GM13977 (cell line): ENCODE data around the gene BRAT1.

ENCODE experiments used
- DNase-seq: peaks from one replicate; pipeline ENCODE4 v3.0.0; 2012; ENCODE audit warnings: low spot score
- in situ Hi-C: fragments of 300-500 bp; cut with MboI; formaldehyde crosslinking; loops from one replicate; pipeline ENCODE4 v1.12.0; 2022; ENCODE audit warnings: low sequenced_read_pairs, low pct_unique_long_range_greater_than_20kb, mixed read lengths, inconsistent platforms; ENCODE audit not compliant: unreplicated experiment
- TF ChIP-seq, protein P1 (sequence below): IDR thresholded peaks from 2 replicates; pipeline ENCODE4 v1.5.1; 2012; ENCODE audit warnings: mild to moderate bottlenecking, control low read depth; ENCODE audit not compliant: insufficient read depth; ENCODE audit errors: extremely low read depth, missing control alignments

The BRAT1 gene

DNA sequence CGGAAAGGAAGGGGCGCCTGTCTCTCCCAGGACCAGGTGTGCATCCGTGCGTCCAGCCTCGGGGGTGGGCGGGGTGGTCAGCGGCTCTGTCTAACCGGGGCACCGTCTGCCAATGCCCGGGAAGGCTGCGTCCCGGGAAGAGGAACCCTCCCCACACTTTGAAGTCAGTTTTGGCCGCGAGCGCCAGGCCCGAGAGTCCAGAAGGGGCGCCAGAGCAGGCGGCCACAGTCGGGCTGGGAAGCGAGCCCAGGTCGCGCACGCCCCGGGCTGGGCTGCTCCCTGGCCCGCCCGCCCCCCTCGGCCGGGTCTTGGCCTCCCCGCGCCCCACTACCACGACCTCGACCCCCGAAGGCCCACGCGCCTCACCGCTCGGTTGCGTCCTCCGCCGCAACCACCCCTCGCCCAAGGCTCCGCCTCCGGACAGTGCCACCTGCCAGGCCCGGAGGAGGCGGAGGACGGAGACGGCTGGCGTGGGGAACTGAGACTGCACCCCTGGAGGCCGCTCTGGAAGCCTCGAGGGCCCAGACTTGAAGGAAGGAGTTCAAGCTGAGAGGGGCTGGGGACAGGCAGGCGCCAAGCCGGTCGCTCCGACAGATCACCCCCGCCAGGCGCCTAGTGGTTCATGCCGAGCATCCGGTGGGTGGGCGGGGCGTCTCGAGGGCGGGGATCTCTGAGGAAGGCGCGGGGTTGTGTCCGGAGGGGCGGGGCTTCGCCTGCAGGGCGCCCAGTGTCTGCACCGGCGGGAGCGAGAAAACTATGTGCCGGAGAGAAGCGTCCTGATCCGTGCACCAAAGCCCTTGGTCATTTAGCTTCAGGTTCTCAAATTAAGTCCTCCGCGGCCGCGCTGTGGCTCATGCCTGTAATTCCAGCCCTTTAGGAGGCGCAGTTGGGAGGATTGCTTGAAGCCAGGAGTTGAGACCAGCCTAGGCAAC is at the start of gene BRAT1:
BRAT1 (minus strand) TSS at position 404 of the 932 bp plus-strand sequence. CDS start 1,093 bp downstream, outside the sequence.
- peak; percentile 98 for DNase-seq
- in situ Hi-C loops: no loop called here
- TF ChIP-seq, protein P1, sequence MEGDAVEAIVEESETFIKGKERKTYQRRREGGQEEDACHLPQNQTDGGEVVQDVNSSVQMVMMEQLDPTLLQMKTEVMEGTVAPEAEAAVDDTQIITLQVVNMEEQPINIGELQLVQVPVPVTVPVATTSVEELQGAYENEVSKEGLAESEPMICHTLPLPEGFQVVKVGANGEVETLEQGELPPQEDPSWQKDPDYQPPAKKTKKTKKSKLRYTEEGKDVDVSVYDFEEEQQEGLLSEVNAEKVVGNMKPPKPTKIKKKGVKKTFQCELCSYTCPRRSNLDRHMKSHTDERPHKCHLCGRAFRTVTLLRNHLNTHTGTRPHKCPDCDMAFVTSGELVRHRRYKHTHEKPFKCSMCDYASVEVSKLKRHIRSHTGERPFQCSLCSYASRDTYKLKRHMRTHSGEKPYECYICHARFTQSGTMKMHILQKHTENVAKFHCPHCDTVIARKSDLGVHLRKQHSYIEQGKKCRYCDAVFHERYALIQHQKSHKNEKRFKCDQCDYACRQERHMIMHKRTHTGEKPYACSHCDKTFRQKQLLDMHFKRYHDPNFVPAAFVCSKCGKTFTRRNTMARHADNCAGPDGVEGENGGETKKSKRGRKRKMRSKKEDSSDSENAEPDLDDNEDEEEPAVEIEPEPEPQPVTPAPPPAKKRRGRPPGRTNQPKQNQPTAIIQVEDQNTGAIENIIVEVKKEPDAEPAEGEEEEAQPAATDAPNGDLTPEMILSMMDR: peak; percentile 36

DNA sequence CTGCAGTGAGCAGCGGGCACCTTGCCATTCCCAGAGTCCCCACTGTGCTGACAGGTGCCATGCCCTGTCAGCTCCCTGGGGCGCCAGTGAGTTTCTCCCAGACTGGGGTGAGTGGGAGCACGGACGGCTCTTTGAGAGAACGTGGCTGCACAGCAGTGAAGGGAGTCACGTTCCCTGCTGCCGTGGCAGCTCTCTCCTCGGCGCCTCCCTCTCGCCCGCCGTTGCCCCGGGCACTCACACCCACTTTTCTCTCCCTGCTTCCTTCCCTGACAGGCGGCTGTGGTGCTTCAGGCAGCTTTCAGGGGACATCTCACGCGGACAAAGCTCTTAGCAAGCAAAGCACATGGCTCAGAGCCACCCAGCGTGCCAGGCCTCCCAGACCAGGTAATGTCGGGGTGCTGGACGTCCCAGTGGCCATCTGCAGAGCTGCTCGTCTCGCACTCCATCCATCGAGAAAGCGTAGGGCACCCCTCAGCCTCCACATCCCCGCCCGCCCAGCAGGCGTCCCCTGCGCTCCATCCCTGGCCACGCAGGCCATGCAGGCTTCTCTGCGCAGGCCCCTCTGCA is 49.4 kb upstream of the BRAT1 start:
- TF ChIP-seq, protein P1: no peak
- in situ Hi-C loops: no loop called here
- no peak for DNase-seq

DNA sequence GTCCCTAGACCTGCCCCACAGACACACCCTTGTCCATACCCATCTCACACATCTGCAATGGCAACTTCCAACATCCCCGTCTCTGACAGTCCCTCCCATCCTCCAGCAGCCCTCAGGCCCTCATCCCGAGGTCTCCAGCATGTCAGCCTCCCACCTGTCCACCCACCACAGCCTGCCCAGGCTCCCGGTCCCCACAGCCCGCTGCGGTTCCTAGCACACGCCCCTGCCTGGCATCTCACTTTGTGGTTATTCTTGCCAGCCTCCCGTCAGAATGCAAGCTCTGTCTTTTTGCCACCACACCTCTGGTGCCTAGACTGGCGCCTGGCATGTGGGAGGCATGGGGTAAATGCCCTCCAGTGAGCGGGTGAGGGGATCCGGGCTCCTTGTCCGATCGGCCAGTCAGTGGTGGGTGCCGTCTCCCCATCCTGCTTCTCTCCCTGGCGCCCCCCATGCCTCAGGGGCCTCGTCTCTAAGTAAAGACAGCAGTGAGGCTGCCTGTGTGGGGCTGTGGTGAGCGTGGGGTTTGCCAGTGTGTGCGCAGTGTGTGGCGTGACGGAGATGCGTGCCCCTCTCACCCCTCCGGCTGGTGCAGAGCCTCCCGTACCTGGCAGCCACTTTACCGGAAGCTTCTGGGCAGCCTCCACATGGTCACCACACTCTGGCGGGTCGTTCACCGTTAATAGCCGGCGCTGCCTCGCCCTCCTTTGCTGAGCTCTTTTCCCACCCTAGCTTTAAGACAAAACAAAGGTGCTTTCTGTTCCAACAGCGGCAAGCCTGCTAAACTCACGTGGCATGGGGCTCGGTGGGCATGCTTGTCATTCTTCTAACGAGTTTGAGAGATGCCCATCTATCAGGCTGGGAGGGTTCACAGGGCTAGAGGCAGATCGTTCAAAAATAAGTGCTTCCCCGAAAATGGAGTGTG is 48.0 kb upstream of the BRAT1 start:
- in situ Hi-C loops: no loop called here
- TF ChIP-seq, protein P1: no peak
- DNase-seq: no peak

DNA sequence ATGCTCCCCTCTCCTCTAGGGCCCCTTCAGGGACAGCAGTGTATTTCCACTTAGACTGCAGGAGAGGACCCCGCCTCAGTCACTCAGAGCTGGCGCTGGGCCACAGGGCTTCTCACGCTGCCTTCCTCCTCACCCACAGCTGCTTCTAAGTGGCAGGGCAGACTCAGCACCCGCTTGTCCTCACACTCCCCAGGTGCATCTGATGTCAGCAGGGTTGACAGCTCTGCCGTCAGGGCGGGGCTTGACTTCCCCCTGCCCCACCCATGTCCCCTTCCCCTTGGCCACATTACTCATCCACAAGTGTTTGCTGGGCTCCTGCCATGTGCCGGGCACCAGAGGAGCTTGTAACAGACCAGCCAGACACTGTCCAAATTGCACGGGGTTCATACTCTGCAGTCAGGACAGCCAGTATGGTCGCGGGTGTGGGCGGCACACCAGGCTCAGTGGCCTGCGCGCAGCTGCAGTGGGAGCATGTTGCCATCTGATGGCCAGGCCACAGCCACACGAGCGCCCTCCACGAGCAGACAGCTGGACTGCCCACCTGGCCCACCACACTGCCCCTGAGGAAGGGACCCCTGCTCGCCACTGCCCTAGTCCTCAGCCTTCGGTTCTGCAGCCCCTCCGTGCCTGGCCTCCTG is 47.2 kb upstream of the BRAT1 start:
- no peak for DNase-seq
- TF ChIP-seq, protein P1: no peak
- in situ Hi-C loops: no loop called here

DNA sequence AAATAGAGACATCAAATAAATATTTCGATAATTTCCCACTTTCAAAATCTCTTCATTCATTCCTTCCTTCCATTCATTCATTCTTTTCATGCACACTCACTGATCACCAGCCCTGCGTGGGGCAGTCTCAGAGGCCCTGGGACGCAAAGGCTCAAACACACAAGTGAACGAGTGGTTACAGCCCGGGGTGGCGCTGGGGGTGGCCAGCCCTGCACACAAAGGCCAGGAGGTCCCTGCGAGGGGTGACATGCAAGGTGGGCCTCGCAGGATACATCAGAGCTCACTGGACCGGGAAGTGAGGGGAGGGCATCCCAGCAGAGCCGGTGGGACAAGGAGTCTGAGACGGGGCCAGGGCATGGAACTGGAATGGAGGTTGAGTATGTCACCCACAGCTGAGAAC is 46.6 kb upstream of the BRAT1 start:
- TF ChIP-seq, protein P1: no peak
- in situ Hi-C loops: no loop called here
- no peak for DNase-seq

DNA sequence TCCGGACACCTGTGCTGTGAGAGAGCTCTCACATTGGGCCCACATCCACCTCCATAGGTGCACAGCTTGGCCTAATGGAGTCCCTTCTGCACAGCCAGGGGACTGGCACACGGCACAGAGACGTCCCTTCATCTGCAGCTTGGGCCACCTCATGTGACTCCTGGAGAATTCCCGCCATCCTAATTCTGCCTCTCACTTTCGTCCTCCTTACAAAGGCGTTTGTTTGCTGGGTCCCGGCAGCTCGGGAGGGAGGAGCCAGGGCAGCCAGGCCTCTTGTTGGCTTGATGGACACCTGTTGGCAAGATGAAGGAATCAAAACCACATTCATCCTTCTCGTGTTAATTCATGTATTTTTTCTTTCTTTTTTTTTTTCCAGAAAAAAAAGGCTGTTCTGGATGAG is 45.7 kb upstream of the BRAT1 start:
- in situ Hi-C loops: no loop called here
- DNase-seq: no peak
- TF ChIP-seq, protein P1: no peak
